CD14-positive monocyte (primary cell): ENCODE results near the gene RIBC1. TPM values are rescaled to one million over a fixed set of nuclear protein-coding genes. Genes with fewer than 3 reads are reported as not detected.

Source experiments
- DNase-seq, 3 donors: peaks; one replicate each; pipeline ENCODE4 v3.0.0-alpha.2; 2011 to 2022
- H2AFZ ChIP-seq: 2 replicates; pipeline ENCODE4 v1.6.0; 2012; ENCODE audit warnings: mild to moderate bottlenecking, low read depth, low read length, inconsistent platforms; ENCODE audit not compliant: insufficient read depth, poor library complexity, severe bottlenecking
- H3K27ac ChIP-seq, 2 donors: 1 replicate in 1 of 2; 2 replicates in 1 of 2; pipeline ENCODE4 v1.5.1; 2012 to 2013; ENCODE audit warnings: low read length in 2 of 2, control low read depth in 1 of 2, inconsistent platforms in 1 of 2, low read depth in 1 of 2, mild to moderate bottlenecking in 1 of 2
- H3K27me3 ChIP-seq, 2 donors: one replicate each; pipeline versions ENCODE4 v1.6.0 to v1.6.1; 2011 to 2013; ENCODE audit warnings: low read length in 2 of 2; ENCODE audit not compliant: control insufficient read depth in 2 of 2, insufficient read depth in 2 of 2
- H3K36me3 ChIP-seq, 2 donors: replicated peaks in 1 of 2; 1 replicate in 1 of 2; 2 replicates in 1 of 2; pipeline versions ENCODE4 v1.5.1 to v1.6.1; 2012 to 2013; ENCODE audit warnings: low read length in 2 of 2, control low read depth in 1 of 2, inconsistent platforms in 1 of 2, mild to moderate bottlenecking in 1 of 2; ENCODE audit not compliant: insufficient read depth in 2 of 2, control insufficient read depth in 1 of 2
- H3K4me1 ChIP-seq, 2 donors: 1 replicate in 1 of 2; 2 replicates in 1 of 2; pipeline versions ENCODE4 v1.5.1 to v1.6.1; 2012 to 2013; ENCODE audit warnings: low read length in 2 of 2, control low read depth in 1 of 2, inconsistent platforms in 1 of 2, mild to moderate bottlenecking in 1 of 2, moderate library complexity in 1 of 2; ENCODE audit not compliant: insufficient read depth in 2 of 2, control insufficient read depth in 1 of 2
- H3K4me2 ChIP-seq: replicated peaks from 2 replicates; pipeline ENCODE3; 2012; ENCODE audit warnings: low read length, moderate library complexity, mild to moderate bottlenecking; ENCODE audit not compliant: poor library complexity, severe bottlenecking; ENCODE audit errors: extremely low read depth
- H3K4me3 ChIP-seq, 3 experiments: fragments of 200-600 bp in 1 of 3; sonication (generic) in 1 of 3; replicated peaks in 1 of 3; 1 replicate in 2 of 3; 2 replicates in 1 of 3; pipeline ENCODE4 v1.5.1; 2011 to 2013; ENCODE audit warnings: low read length in 3 of 3, mild to moderate bottlenecking in 3 of 3, control low read depth in 2 of 3, low read depth in 2 of 3, inconsistent platforms in 1 of 3, moderate library complexity in 1 of 3
- H3K79me2 ChIP-seq: 2 replicates; pipeline ENCODE4 v1.6.0; 2012; ENCODE audit warnings: mild to moderate bottlenecking, control low read depth, inconsistent platforms, low read length, moderate library complexity; ENCODE audit not compliant: insufficient read depth
- H3K9ac ChIP-seq: 2 replicates; pipeline ENCODE4 v1.6.0; 2017; ENCODE audit warnings: low read length, mild to moderate bottlenecking; ENCODE audit not compliant: insufficient read depth, poor library complexity, severe bottlenecking
- H3K9me3 ChIP-seq, 2 donors: replicated peaks in 1 of 2; 1 replicate in 1 of 2; 2 replicates in 1 of 2; pipeline versions ENCODE4 v1.5.1 to v1.6.1; 2012 to 2013; ENCODE audit warnings: low read length in 2 of 2, control low read depth in 1 of 2; ENCODE audit not compliant: control insufficient read depth in 1 of 2, insufficient read depth in 1 of 2
- H4K20me1 ChIP-seq: 2 replicates; pipeline ENCODE4 v1.6.0; 2012; ENCODE audit warnings: mild to moderate bottlenecking, low read length, control low read depth, moderate library complexity; ENCODE audit not compliant: insufficient read depth
- H3K27ac Mint-ChIP-seq, 7 donors: one replicate each; pipeline ENCODE4 v1.8.0; 2020; ENCODE audit warnings: mild to moderate bottlenecking in 7 of 7, mixed read lengths in 7 of 7, moderate library complexity in 6 of 7, inconsistent platforms in 2 of 7
- H3K27me3 Mint-ChIP-seq, 3 donors: one replicate each; pipeline ENCODE4 v1.8.0; 2021 to 2022; ENCODE audit warnings: low read depth in 3 of 3, mild to moderate bottlenecking in 3 of 3, mixed read lengths in 3 of 3, moderate library complexity in 3 of 3, inconsistent platforms in 1 of 3
- H3K36me3 Mint-ChIP-seq, 2 donors: one replicate each; pipeline ENCODE4 v1.8.0; 2020; ENCODE audit warnings: mixed read lengths in 2 of 2, inconsistent platforms in 1 of 2, mild to moderate bottlenecking in 1 of 2
- H3K4me1 Mint-ChIP-seq: one replicate; pipeline ENCODE4 v1.8.0; 2020; ENCODE audit warnings: mild to moderate bottlenecking, mixed read lengths
- H3K4me3 Mint-ChIP-seq, 2 donors: one replicate each; pipeline ENCODE4 v1.8.0; 2020; ENCODE audit warnings: mild to moderate bottlenecking in 2 of 2, mixed read lengths in 2 of 2, moderate library complexity in 1 of 2
- H3K9me3 Mint-ChIP-seq, 7 donors: one replicate each; pipeline ENCODE4 v1.8.0; 2020 to 2022; ENCODE audit warnings: mixed read lengths in 7 of 7, mild to moderate bottlenecking in 6 of 7, moderate library complexity in 6 of 7, inconsistent platforms in 2 of 7
- CTCF ChIP-seq: fragments of 200-600 bp; IDR thresholded peaks from one replicate; pipeline ENCODE4 v1.8.0; 2022; ENCODE audit warnings: antibody characterized with exemption, mild to moderate bottlenecking
- WGBS: methylation state at CpG from one replicate; pipeline ENCODE4 v1.1.5; 2013; ENCODE audit warnings: missing lambda C conversion rate; ENCODE audit not compliant: insufficient coverage; 5-methylcytosine and 5-hydroxymethylcytosine counted together
- intact Hi-C, 2 donors: fragments of 100-400 bp; cut with micrococcal nuclease; formaldehyde crosslinking; loops; one replicate each; pipeline versions ENCODE4 v1.15.0 to v1.15.1; 2023
- polyA plus RNA-seq, 3 donors: library from polyadenylated mRNA; depleted of rRNA in 1 of 3; unstranded in 2 of 3; stranded (reverse) in 1 of 3; fragments of 300-500 nt in 2 of 3; fragments of >200 nt in 1 of 3; fragmentation: Illumina TruSeq in 2 of 3; gene quantifications; 1 replicate in 2 of 3; 2 replicates in 1 of 3; pipeline ENCODE4 v1.2.3, GENCODE V29; 2012 to 2021

Gene RIBC1
- polyA plus RNA-seq, 3 donors, result 0.31 to 0.35 TPM; not detected in 1

GRCh38 chrX:53471346-53471745 is 48.7 kb downstream of the RIBC1 start:
- Mint-ChIP-seq H3K9me3 (peaks cover 0 to 2% (median 0%) of the 10 kb centered on the region in 7 donors), H3K27ac (no peak overlapping the region), H3K4me3 (no peak overlapping the region), H3K4me1 (peaks cover 26% of the 10 kb centered on the region), H3K36me3 (peaks cover 0 to 1% of the 10 kb centered on the region in 2 donors), H3K27me3 (peaks cover 4 to 43% (median 6%) of the 10 kb centered on the region in 3 donors)
- no peak for DNase-seq
- Histone ChIP-seq H3K36me3 (no peaks in the 10 kb centered on the region), H3K4me2 (no peak overlapping the region), H4K20me1 (no peaks in the 10 kb centered on the region), H3K27ac (no peak overlapping the region), H2AFZ (no peak overlapping the region), H3K4me3 (no peak overlapping the region), H3K4me1 (peaks cover 25 to 26% of the 10 kb centered on the region in 2 donors), H3K27me3 (no peaks in the 10 kb centered on the region), H3K9me3 (no peaks in the 10 kb centered on the region), H3K79me2 (no peaks in the 10 kb centered on the region), H3K9ac (no peak overlapping the region)
- no peak for TF ChIP-seq CTCF
- no CpG with 5 or more reads among the region's 3 CpGs for WGBS
- intact Hi-C loops, result no loop called here

- Histone ChIP-seq H3K4me3 (no peak overlapping the region), H3K27ac (no peak overlapping the region), H3K4me2 (no peak overlapping the region), H4K20me1 (no peaks in the 10 kb centered on the region), H3K36me3 (no peaks in the 10 kb centered on the region), H3K79me2 (no peaks in the 10 kb centered on the region), H3K27me3 (peaks cover 0 to 3% of the 10 kb centered on the region in 2 donors), H3K9me3 (no peaks in the 10 kb centered on the region), H3K4me1 (peaks cover 17 to 20% of the 10 kb centered on the region in 2 donors), H2AFZ (no peak overlapping the region), H3K9ac (no peak overlapping the region)
- TF ChIP-seq CTCF, result no peak
- Mint-ChIP-seq H3K9me3 (peaks cover 0 to 6% (median 0%) of the 10 kb centered on the region in 7 donors), H3K36me3 (peaks cover 0 to 1% of the 10 kb centered on the region in 2 donors), H3K27ac (peak overlapping the region in 4 of 7 donors; percentile 0 to 60 (median 44)), H3K27me3 (peaks cover 4 to 52% (median 6%) of the 10 kb centered on the region in 3 donors), H3K4me3 (no peak overlapping the region), H3K4me1 (peaks cover 17% of the 10 kb centered on the region)
- intact Hi-C loops, result no loop called here
- DNase-seq, result peak; percentile 52 to 54 (median 53)
- WGBS, result 0% methylated on average over 1 of the region's 2 CpGs
Measured at GRCh38 chrX:53474707-53475106, 52.0 kb downstream of the RIBC1 start.
